GM12878 (cell line): ENCODE data around the gene KRTAP6-3. TPM values are rescaled to one million over a fixed set of nuclear protein-coding genes. Genes with fewer than 3 reads are reported as not detected.

Source experiments
- ATAC-seq: fragments of 200-7000 bp; cut with Tn5 transposase; 3 replicates; pipeline ENCODE4 v1.9.1; 2020; ENCODE audit warnings: mild to moderate bottlenecking, moderate library complexity
- BruUV-seq: library from RNA; stranded (reverse); fragments of 400-500 nt; replicated peaks from 2 replicates; lab custom pipeline; 2021; lab: Mats Ljungman, UMichigan
- CTCF ChIA-PET: fragments of 300-600 bp; sonication (Branson Sonifier 250); formaldehyde crosslinking; extraction: SDS; loops from one replicate; lab custom pipeline; 2021; ENCODE audit warnings: inconsistent platforms; lab: Yijun Ruan, JAX
- POLR2A ChIA-PET: fragments of 350-600 bp; formaldehyde crosslinking; extraction: SDS; loops from one replicate; lab custom pipeline; 2021; ENCODE audit warnings: inconsistent platforms; lab: Charles Lee
- RAD21 ChIA-PET: fragments of 300-600 bp; sonication (Branson Sonifier 250); formaldehyde crosslinking; loops from one replicate; lab custom pipeline; 2023; ENCODE audit warnings: antibody characterized with exemption; ENCODE audit not compliant: unreplicated experiment; lab: Charles Lee
- SMC1A ChIA-PET: fragments of 300-600 bp; sonication (Branson Sonifier 250); formaldehyde crosslinking; loops from one replicate; lab custom pipeline; 2023; ENCODE audit not compliant: unreplicated experiment, uncharacterized antibody; lab: Charles Lee
- DNase-seq: peaks from one replicate; pipeline ENCODE4 v3.0.0-alpha.2; 2011; ENCODE audit warnings: low read depth, low spot score
- FAIRE-seq: peaks from 3 replicates; lab custom pipeline; 2011; peaks lifted over from hg19 to GRCh38; lab: Jason Lieb, UNC
- H2AFZ ChIP-seq: 2 replicates; pipeline ENCODE4 v1.6.0; 2011; ENCODE audit warnings: low read depth, low read length, control low read depth; ENCODE audit not compliant: control insufficient read depth
- H3K27ac ChIP-seq: 2 replicates; pipeline ENCODE4 v1.5.1; 2011; ENCODE audit warnings: control low read depth; ENCODE audit not compliant: control insufficient read depth, insufficient read depth
- H3K27me3 ChIP-seq, 2 experiments: replicated peaks in 1 of 2; 2 replicates each; pipeline versions ENCODE4 v1.6.0 to v1.6.1; 2011; ENCODE audit warnings: low read length in 1 of 2; ENCODE audit not compliant: control insufficient read depth in 2 of 2, insufficient read depth in 2 of 2
- H3K36me3 ChIP-seq, 2 experiments: 2 replicates each; pipeline ENCODE4 v1.5.1; 2011; ENCODE audit warnings: low read length in 1 of 2; ENCODE audit not compliant: control insufficient read depth in 2 of 2, insufficient read depth in 2 of 2
- H3K4me1 ChIP-seq: 2 replicates; pipeline ENCODE4 v1.6.1; 2011; ENCODE audit warnings: mild to moderate bottlenecking, low read length, moderate library complexity, mixed read lengths; ENCODE audit not compliant: control insufficient read depth, insufficient read depth
- H3K4me2 ChIP-seq: 2 replicates; pipeline ENCODE4 v1.6.0; 2011; ENCODE audit warnings: control low read depth; ENCODE audit not compliant: control insufficient read depth, insufficient read depth
- H3K4me3 ChIP-seq: fragments of 200-600 bp; sonication (generic); 2 replicates; pipeline ENCODE4 v1.5.1; 2016
- H3K79me2 ChIP-seq: 2 replicates; pipeline ENCODE4 v1.6.0; 2011; ENCODE audit warnings: low read length; ENCODE audit not compliant: control insufficient read depth, insufficient read depth
- H3K9ac ChIP-seq: 2 replicates; pipeline ENCODE4 v1.8.0; 2011; ENCODE audit warnings: low read length, control low read depth, mixed read lengths; ENCODE audit not compliant: control insufficient read depth, insufficient read depth
- H3K9me3 ChIP-seq: replicated peaks from 3 replicates; pipeline ENCODE4 v1.5.1; 2011; ENCODE audit warnings: mild to moderate bottlenecking, low read length; ENCODE audit not compliant: control insufficient read depth, insufficient read depth
- H4K20me1 ChIP-seq: 2 replicates; pipeline ENCODE4 v1.6.0; 2011; ENCODE audit not compliant: control insufficient read depth, insufficient read depth
- CHD2 ChIP-seq: IDR thresholded peaks from 2 replicates; pipeline ENCODE4 v1.6.1; 2011; ENCODE audit warnings: low read depth, low read length, improper control_type of control experiment, borderline replicate concordance
- FOS ChIP-seq: IDR thresholded peaks from 3 replicates; pipeline ENCODE4 v1.6.1; 2011; ENCODE audit warnings: borderline replicate concordance; ENCODE audit not compliant: insufficient read length; ENCODE audit errors: extremely low read depth
- HDAC6 ChIP-seq: fragments of 200-600 bp; sonication (generic); IDR thresholded peaks from one replicate; pipeline ENCODE4 v1.8.0; 2017; ENCODE audit warnings: antibody characterized with exemption; ENCODE audit not compliant: unreplicated experiment
- IKZF2 ChIP-seq, 2 experiments: fragments of 450-650 bp; IDR thresholded peaks; 2 replicates each; pipeline ENCODE4 v1.6.1; 2017; ENCODE audit warnings: mild to moderate bottlenecking in 2 of 2, moderate library complexity in 2 of 2
- KAT2A ChIP-seq: conservative IDR thresholded peaks from 2 replicates; pipeline ENCODE4 v1.6.1; 2011; ENCODE audit warnings: low read depth, low read length; ENCODE audit not compliant: control insufficient read depth
- KDM1A ChIP-seq: fragments of 200-600 bp; sonication (generic); IDR thresholded peaks from 2 replicates; pipeline ENCODE4 v1.6.1; 2016; ENCODE audit warnings: borderline replicate concordance
- MTA2 ChIP-seq: fragments of 450-650 bp; IDR thresholded peaks from 2 replicates; pipeline ENCODE4 v1.6.1; 2016; ENCODE audit warnings: low read depth, mild to moderate bottlenecking, moderate library complexity
- NR2F1 ChIP-seq: fragments of 450-650 bp; conservative IDR thresholded peaks from 2 replicates; pipeline ENCODE4 v1.6.1; 2017; ENCODE audit warnings: mild to moderate bottlenecking
- PAX8 ChIP-seq: fragments of 450-650 bp; IDR thresholded peaks from 2 replicates; pipeline ENCODE4 v1.6.1; 2017; ENCODE audit warnings: mild to moderate bottlenecking, moderate library complexity
- RFX5 ChIP-seq: IDR thresholded peaks from 2 replicates; pipeline ENCODE4 v1.6.1; 2011; ENCODE audit warnings: low read depth, low read length, improper control_type of control experiment
- SIN3A ChIP-seq: IDR thresholded peaks from 2 replicates; pipeline ENCODE4 v1.6.1; 2012; ENCODE audit warnings: low read depth, low read length, improper control_type of control experiment
- STAT3 ChIP-seq: IDR thresholded peaks from 2 replicates; pipeline ENCODE4 v1.6.1; 2011; ENCODE audit warnings: low read depth, low read length, improper control_type of control experiment
- SUZ12 ChIP-seq: fragments of 200-600 bp; sonication (generic); IDR thresholded peaks from one replicate; pipeline ENCODE4 v1.6.1; 2018; ENCODE audit warnings: antibody characterized with exemption, mild to moderate bottlenecking; ENCODE audit not compliant: unreplicated experiment
- WRNIP1 ChIP-seq: IDR thresholded peaks from 2 replicates; pipeline ENCODE4 v1.6.1; 2011; ENCODE audit warnings: low read depth, low read length, improper control_type of control experiment, borderline replicate concordance
- WGBS: methylation state at CpG from one replicate; pipeline ENCODE4 v1.1.6; 2016; ENCODE audit warnings: low lambda C conversion rate; ENCODE audit not compliant: insufficient replicate concordance, insufficient coverage; ENCODE audit errors: missing lambda C conversion rate; 5-methylcytosine and 5-hydroxymethylcytosine counted together
- in situ Hi-C: fragments of 300-500 bp; cut with MboI; formaldehyde crosslinking; loops from 9 replicates; pipeline ENCODE4 v1.14.3; 2018; ENCODE audit warnings: mixed read lengths
- intact Hi-C: fragments of 100-400 bp; cut with micrococcal nuclease; formaldehyde crosslinking; loops from one replicate; pipeline ENCODE4 v1.14.2; 2022; ENCODE audit not compliant: unreplicated experiment
- polyA plus RNA-seq, 11 experiments: library from polyadenylated mRNA; depleted of rRNA in 4 of 11; unstranded in 6 of 11; stranded (reverse) in 5 of 11; fragments of >200 nt; fragmentation: Nextera tagmentation in 4 of 11; fragmentation: Illumina TruSeq in 1 of 11; extraction: Ambion mirVana in 4 of 11; extraction: Trizol in 1 of 11; gene quantifications; 1 replicate in 1 of 11; 2 replicates in 10 of 11; pipeline versions ENCODE4 v1.2.1 to v1.2.3, GENCODE V29; 2011 to 2016; ENCODE audit warnings: inconsistent platforms in 2 of 11, missing spikeins in 2 of 11, low read depth in 1 of 11
- total RNA-seq, 4 experiments: library from RNA; depleted of rRNA in 3 of 4; stranded (reverse); fragments of >200 nt in 3 of 4; fragmentation: Illumina TruSeq in 1 of 4; extraction: Trizol in 1 of 4; gene quantifications; 2 replicates each; pipeline versions ENCODE4 v1.2.1 to v1.2.3, GENCODE V29; 2013 to 2021
- TF ChIP-seq, protein P1 (sequence below): fragments of 450-650 bp; formaldehyde crosslinking; IDR thresholded peaks from 2 replicates; pipeline ENCODE4 v1.5.0; 2022; ENCODE audit warnings: mild to moderate bottlenecking, missing genetic modification characterization
- TF ChIP-seq, protein P2 (sequence below): fragments of 450-650 bp; IDR thresholded peaks from 2 replicates; pipeline ENCODE4 v1.6.1; 2016; ENCODE audit warnings: mild to moderate bottlenecking

KRTAP6-3 gene
- total and polyA plus RNA-seq, 10 of the 15 experiments (the other 5 are each of a cell fraction or from before 2014, with no cell fraction given) = not detected

DNA sequence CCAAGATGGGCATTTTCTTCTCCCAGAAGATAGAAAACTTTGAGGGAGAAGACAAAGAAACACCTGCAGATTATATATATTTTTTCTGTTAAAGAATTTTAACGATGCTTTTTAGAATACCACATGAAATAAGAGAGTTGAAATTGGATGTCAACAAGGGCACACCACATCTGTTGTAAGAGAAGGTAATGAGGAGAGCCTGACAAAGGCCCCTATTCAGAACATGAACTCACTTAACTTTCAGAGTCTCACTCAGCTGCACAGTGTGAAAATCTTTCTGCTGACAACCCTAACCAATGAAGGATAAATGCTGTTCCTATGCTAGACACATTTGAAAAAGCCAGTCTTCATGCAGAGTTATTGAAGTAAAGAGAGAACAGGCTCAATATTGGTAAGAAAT lies 9.4 kb upstream of the KRTAP6-3 start:
- no peaks in the 10 kb centered on the region for H4K20me1 ChIP-seq
- no peak overlapping the region for H3K4me3 ChIP-seq
- no peaks in the 10 kb centered on the region for H3K9me3 ChIP-seq
- TF ChIP-seq MTA2 (peak; percentile 79), NR2F1 (peak; percentile 83), RFX5 (no peak)
- no peak overlapping the region for H3K4me2 ChIP-seq
- no peak overlapping the region for H3K9ac ChIP-seq
- no peak for FAIRE-seq
- ChIA-PET SMC1A (no interaction called here), CTCF (interaction anchor here (0.7 kb wide), 1 partner anchor 11 kb away, joined by 3 read pairs; no protein-coding TSS in a partner anchor), POLR2A (no interaction called here), RAD21 (no interaction called here)
- ATAC-seq = no peak
- no peaks in the 10 kb centered on the region for H3K27me3 ChIP-seq
- no peak overlapping the region for H2AFZ ChIP-seq
- no peaks in the 10 kb centered on the region for H3K79me2 ChIP-seq
- H3K36me3 ChIP-seq = no peaks in the 10 kb centered on the region
- no peaks in the 10 kb centered on the region for H3K4me1 ChIP-seq
- intact Hi-C loops (no loop called here), in situ Hi-C loops (no loop called here)
- no peak overlapping the region for H3K27ac ChIP-seq
- 0% methylated on average over 1 of the region's 1 CpG for WGBS
- DNase-seq = no peak
- no TSS peak for BruUV-seq

DNA sequence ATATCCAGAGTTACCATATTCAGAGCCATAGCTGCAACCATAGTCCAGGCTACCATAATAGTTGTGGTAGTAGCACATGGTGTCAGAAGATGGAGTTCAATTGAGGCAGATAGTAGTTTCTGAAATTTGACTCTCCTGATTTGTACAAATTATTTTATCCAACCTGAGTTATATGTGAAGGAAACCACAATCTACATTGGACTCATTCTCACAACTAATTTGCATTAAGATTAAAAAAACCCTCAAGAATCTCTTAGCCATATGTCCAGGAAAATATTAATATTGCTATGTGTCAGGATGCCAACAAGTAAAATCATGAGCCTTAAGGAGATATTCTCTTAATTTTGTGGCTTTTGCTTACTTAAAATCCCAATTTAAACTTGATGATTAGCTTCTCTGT lies 1.9 kb upstream of the KRTAP6-3 start, which contains the start of gene KRTAP22-2:
KRTAP22-2 (minus strand) TSS at position 101 of the 400 bp plus-strand sequence.
- RAD21 ChIA-PET = no interaction called here
- POLR2A ChIA-PET = no interaction called here
- Histone ChIP-seq H3K9me3 (no peaks in the 10 kb centered on the region), H3K4me3 (no peak within 1 kb of the TSS), H3K4me2 (no peak within 1 kb of the TSS), H4K20me1 (no peaks in the 10 kb centered on the region), H3K4me1 (no peaks in the 10 kb centered on the region), H3K27me3 (no peaks in the 10 kb centered on the region), H3K9ac (no peak within 1 kb of the TSS), H3K79me2 (no peaks in the 10 kb centered on the region), H3K36me3 (no peaks in the 10 kb centered on the region), H2AFZ (no peak within 1 kb of the TSS), H3K27ac (no peak within 1 kb of the TSS)
- DNase-seq (no peak), ATAC-seq (no peak), FAIRE-seq (no peak)
- SMC1A ChIA-PET = interaction anchor here (0.9 to 1.3 kb wide), 2 partner anchors 13 to 130 kb away, joined by 3 to 4 read pairs; no protein-coding TSS in a partner anchor
- no TSS peak for BruUV-seq
- in situ Hi-C loops (no loop called here), intact Hi-C loops (no loop called here)
- CTCF ChIA-PET = no interaction called here
- TF ChIP-seq, protein P1, sequence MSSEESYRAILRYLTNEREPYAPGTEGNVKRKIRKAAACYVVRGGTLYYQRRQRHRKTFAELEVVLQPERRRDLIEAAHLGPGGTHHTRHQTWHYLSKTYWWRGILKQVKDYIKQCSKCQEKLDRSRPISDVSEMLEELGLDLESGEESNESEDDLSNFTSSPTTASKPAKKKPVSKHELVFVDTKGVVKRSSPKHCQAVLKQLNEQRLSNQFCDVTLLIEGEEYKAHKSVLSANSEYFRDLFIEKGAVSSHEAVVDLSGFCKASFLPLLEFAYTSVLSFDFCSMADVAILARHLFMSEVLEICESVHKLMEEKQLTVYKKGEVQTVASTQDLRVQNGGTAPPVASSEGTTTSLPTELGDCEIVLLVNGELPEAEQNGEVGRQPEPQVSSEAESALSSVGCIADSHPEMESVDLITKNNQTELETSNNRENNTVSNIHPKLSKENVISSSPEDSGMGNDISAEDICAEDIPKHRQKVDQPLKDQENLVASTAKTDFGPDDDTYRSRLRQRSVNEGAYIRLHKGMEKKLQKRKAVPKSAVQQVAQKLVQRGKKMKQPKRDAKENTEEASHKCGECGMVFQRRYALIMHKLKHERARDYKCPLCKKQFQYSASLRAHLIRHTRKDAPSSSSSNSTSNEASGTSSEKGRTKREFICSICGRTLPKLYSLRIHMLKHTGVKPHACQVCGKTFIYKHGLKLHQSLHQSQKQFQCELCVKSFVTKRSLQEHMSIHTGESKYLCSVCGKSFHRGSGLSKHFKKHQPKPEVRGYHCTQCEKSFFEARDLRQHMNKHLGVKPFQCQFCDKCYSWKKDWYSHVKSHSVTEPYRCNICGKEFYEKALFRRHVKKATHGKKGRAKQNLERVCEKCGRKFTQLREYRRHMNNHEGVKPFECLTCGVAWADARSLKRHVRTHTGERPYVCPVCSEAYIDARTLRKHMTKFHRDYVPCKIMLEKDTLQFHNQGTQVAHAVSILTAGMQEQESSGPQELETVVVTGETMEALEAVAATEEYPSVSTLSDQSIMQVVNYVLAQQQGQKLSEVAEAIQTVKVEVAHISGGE (CRISPR knock-in tag) = no peak
- TF ChIP-seq STAT3 (no peak), PAX8 (no peak), CHD2 (no peak), HDAC6 (no peak), KDM1A (no peak), FOS (no peak), SUZ12 (no peak), SIN3A (no peak), KAT2A (no peak), WRNIP1 (no peak), IKZF2 (IDR thresholded peaks at IDR 0.05) (no peak)
- TF ChIP-seq, protein P2, sequence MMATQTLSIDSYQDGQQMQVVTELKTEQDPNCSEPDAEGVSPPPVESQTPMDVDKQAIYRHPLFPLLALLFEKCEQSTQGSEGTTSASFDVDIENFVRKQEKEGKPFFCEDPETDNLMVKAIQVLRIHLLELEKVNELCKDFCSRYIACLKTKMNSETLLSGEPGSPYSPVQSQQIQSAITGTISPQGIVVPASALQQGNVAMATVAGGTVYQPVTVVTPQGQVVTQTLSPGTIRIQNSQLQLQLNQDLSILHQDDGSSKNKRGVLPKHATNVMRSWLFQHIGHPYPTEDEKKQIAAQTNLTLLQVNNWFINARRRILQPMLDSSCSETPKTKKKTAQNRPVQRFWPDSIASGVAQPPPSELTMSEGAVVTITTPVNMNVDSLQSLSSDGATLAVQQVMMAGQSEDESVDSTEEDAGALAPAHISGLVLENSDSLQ = no peak
